Fibroblast of villous mesenchyme (primary cell): ENCODE results near the gene LRP1B. TPM values are rescaled to one million over a fixed set of nuclear protein-coding genes. Genes with fewer than 3 reads are reported as not detected.

ENCODE experiments used
- DNase-seq: peaks from one replicate; pipeline ENCODE4 v3.0.0-alpha.2; 2010; ENCODE audit warnings: low read depth
- H3K4me3 ChIP-seq: 2 replicates; pipeline ENCODE4 v1.5.1; 2011; ENCODE audit warnings: low read depth, mild to moderate bottlenecking, low read length
- total RNA-seq: library from RNA; depleted of rRNA; stranded (reverse); fragments of >200 nt; gene quantifications from 2 replicates; pipeline ENCODE4 v1.2.3, GENCODE V29; 2012
- TF ChIP-seq, protein P1 (sequence below): IDR thresholded peaks from 2 replicates; pipeline ENCODE4 v1.5.1; 2012; ENCODE audit warnings: low read depth, mild to moderate bottlenecking, low read length; ENCODE audit not compliant: insufficient read depth

The LRP1B gene
- total RNA-seq, 1 donor: 2.2 TPM

DNA sequence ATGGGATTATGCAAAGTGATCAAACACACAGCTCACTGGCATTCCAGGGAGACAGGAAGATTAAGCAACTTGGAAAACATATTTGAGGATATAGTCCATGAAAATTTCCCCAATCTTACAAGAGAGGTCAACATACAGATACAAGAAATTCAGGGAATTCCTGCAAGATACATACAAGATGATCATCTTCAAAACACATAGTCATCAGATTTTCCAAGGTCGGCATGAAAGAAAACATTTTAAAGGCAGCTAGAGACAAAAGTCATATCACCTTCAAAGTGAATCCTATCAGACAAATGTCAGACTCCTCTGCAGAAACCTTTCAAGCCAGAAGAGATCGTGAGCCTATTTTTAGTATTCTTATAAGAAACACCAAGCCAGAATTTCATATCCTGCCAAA, 1188.5 kb downstream of the LRP1B start:
- H3K4me3 ChIP-seq: no peak overlapping the region
- TF ChIP-seq, protein P1, sequence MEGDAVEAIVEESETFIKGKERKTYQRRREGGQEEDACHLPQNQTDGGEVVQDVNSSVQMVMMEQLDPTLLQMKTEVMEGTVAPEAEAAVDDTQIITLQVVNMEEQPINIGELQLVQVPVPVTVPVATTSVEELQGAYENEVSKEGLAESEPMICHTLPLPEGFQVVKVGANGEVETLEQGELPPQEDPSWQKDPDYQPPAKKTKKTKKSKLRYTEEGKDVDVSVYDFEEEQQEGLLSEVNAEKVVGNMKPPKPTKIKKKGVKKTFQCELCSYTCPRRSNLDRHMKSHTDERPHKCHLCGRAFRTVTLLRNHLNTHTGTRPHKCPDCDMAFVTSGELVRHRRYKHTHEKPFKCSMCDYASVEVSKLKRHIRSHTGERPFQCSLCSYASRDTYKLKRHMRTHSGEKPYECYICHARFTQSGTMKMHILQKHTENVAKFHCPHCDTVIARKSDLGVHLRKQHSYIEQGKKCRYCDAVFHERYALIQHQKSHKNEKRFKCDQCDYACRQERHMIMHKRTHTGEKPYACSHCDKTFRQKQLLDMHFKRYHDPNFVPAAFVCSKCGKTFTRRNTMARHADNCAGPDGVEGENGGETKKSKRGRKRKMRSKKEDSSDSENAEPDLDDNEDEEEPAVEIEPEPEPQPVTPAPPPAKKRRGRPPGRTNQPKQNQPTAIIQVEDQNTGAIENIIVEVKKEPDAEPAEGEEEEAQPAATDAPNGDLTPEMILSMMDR: no peak
- no peak for DNase-seq

DNA sequence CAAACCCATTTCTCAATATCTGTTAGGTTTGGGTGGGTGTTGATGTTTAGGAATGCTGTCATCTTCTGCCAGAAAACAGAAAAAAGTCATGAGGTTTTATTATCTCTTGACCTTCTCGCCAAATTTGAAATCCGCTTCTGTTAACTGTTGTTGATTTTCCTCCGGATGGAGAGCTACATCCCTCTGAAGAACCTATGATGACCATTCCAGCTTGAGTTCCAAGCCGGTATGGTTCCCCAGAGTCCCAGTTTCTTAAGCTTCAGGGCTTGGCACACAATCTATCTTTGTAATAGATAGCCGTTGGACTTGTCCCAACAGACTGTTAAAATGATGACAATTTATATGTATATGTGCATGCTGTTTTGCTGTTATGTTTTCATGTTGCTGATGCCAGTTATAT, 1201.0 kb downstream of the LRP1B start:
- no peak for DNase-seq
- no peak overlapping the region for H3K4me3 ChIP-seq
- TF ChIP-seq, protein P1: no peak

DNA sequence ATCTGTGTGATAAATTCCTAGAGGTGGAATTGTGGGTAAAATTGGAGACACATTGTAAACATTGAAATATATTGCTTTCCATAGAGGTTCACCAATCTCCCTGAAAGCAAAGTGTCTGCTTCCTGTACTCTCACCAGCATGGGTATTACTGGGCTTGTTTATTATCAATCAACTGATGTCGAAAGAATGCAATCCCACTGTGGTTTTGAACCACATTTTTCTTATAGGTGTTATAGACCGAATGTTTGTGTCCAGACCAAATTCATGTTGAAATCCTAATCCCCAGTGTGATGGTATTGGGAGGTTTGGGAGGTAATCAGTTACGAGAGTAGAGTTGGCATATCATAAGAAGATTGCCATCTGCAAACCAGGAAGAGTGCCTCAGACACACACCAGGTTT, 1212.4 kb downstream of the LRP1B start:
- TF ChIP-seq, protein P1: no peak
- DNase-seq: peak; percentile 16
- H3K4me3 ChIP-seq: no peak overlapping the region

DNA sequence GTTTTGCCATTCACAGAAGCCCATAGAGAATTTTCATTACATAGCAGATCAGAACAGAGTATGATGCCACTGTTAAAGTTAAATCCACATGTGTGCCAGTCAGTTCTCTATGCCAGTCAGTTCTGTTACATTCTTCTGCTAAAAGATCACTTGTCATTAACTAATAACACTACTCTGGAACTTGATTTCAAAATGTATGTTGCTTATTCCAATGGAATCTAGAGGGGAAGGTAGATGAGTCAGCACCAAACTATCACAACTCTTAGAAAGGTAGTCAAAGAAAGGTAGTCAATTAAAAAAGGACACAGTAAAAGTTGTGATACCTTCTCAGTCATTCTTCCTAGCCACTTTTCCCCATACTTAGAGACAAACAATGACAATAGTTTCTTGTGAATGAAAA, 1214.4 kb downstream of the LRP1B start:
- TF ChIP-seq, protein P1: no peak
- no peak overlapping the region for H3K4me3 ChIP-seq
- no peak for DNase-seq

DNA sequence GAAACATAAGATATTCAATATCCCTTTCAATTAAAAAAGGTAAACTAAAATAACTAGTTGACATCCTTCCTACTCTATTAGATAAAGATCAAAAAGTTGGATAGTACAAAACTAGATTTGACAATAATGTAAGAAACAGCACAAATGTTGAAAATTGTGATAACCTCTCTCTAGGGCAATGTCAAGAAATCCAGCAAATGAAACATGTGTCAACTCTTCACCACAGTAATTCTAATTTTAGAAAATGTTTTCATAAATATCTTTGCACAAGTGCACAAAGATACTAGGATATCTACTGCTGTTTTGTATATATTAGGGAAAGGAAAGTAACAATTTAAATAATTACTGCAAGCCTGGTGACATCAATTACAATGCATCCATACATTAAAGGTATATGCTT, 1220.1 kb downstream of the LRP1B start:
- no peak overlapping the region for H3K4me3 ChIP-seq
- DNase-seq: no peak
- TF ChIP-seq, protein P1: no peak

DNA sequence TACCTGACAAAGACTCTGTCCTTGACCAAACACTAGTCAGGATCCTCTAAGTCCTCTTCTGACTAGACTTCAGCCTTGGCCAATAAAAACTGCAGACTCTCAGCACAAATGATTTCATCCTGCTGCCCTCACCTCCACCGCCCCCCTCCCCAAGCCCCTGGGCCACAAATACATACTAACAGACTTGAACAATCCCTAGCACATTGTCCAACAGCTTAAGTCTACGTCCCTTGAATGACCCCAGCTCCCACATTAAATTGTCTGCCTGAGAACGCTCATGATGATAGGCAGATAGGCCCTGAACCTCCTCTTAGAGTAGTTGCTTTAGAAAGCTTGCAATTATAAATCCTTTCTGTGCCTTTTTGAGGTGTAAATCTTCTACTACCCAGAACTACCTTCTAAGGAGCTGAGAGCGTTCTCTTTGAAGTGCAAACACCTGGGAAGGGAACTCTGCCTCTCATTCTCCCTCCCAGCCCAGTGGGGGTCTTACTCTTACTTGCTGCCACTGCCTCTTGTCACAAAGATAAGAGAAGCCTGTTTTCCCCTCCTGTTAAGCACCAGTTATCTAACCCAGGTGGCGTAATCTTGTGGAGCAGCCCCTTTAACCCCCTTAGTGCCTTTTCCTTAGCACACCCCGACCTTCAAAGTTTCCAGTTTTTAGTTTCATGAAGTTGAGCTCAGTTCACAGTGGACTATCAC, 1225.6 kb downstream of the LRP1B start:
- DNase-seq: no peak
- H3K4me3 ChIP-seq: no peak overlapping the region
- TF ChIP-seq, protein P1: no peak

DNA sequence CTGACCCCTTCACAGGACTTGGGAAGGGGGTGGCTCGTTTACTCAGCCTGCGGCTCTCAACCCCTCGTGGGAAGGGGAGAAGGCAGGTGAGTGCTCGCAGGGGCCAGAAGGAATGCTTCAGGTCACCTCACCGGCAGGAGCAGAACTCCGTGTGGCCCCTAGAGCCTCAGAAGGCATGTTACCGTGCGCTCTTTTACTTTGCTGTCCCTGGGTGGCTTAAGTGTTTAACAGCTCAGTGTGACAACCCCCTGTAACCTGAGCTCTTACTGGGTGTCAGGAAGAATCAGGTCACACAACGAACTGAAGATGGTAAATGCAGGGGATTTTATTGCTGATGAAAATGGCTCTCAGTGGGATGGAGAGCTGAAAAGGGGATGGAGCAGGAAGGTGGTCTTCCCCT, 1235.4 kb downstream of the LRP1B start:
- DNase-seq: no peak
- H3K4me3 ChIP-seq: no peak overlapping the region
- TF ChIP-seq, protein P1: no peak
